ENCODE results near the gene IFIT2.
"Not testable (repeated sequence)": the region's sequence is repeated elsewhere in the genome, so short reads cannot be mapped to it uniquely, and the experiment has no call there.

IFIT2 gene

GRCh38 chr10:89309156-89310055 is 7.6 kb downstream of the IFIT2 start:
- DNase-seq, result no peak

- no peak for DNase-seq
Measured at GRCh38 chr10:89310056-89310893, 8.4 kb downstream of the IFIT2 start.

- DNase-seq, result no peak
Measured at GRCh38 chr10:89312973-89313372, 11.1 kb downstream of the IFIT2 start.

GRCh38 chr10:89314676-89315075 is 12.8 kb downstream of the IFIT2 start:
- DNase-seq, result no peak

GRCh38 chr10:89318047-89318446 is 16.2 kb downstream of the IFIT2 start:
- not testable (repeated sequence) for DNase-seq

GRCh38 chr10:89325081-89325480 is 23.2 kb downstream of the IFIT2 start:
- DNase-seq, result not testable (repeated sequence)

- DNase-seq, result not testable (repeated sequence)
Measured at GRCh38 chr10:89325856-89326255, 24.0 kb downstream of the IFIT2 start.

GRCh38 chr10:89327803-89328441 is 26.1 kb downstream of the IFIT2 start, which contains the start of gene IFIT3:
Gene IFIT3 (plus strand): TSS chr10:89327997. CDS start chr10:89328074, 77 bp downstream.
- peak; percentile 43 for DNase-seq

- no peak for DNase-seq
Measured at GRCh38 chr10:89329151-89329550, 27.3 kb downstream of the IFIT2 start.

GRCh38 chr10:89330014-89330413 is 28.2 kb downstream of the IFIT2 start:
- not testable (repeated sequence) for DNase-seq

- DNase-seq, result no peak
Measured at GRCh38 chr10:89330537-89331212, 28.8 kb downstream of the IFIT2 start.

- DNase-seq, result not testable (repeated sequence)
Measured at GRCh38 chr10:89331487-89332122, 29.8 kb downstream of the IFIT2 start.

- no peak for DNase-seq
Measured at GRCh38 chr10:89332123-89332633, 30.3 kb downstream of the IFIT2 start.

GRCh38 chr10:89335226-89335625 is 33.4 kb downstream of the IFIT2 start:
- no peak for DNase-seq

- DNase-seq, result no peak
Measured at GRCh38 chr10:89336241-89336640, 34.4 kb downstream of the IFIT2 start.

GRCh38 chr10:89337484-89337883 is 35.6 kb downstream of the IFIT2 start:
- DNase-seq, result no peak

GRCh38 chr10:89338713-89339112 is 36.9 kb downstream of the IFIT2 start:
- no peak for DNase-seq

GRCh38 chr10:89339875-89340274 is 38.0 kb downstream of the IFIT2 start:
- DNase-seq, result no peak

- DNase-seq, result no peak
Measured at GRCh38 chr10:89341649-89342048, 39.8 kb downstream of the IFIT2 start.

- DNase-seq, result no peak
Measured at GRCh38 chr10:89342206-89342958, 40.5 kb downstream of the IFIT2 start.

Data from retina (tissue), 1 donor.